HT-29 (cell line): ENCODE measurements around the gene BMAL1. TPM values are rescaled to one million over a fixed set of nuclear protein-coding genes. Genes with fewer than 3 reads are reported as not detected.

ENCODE experiments used
- DNase-seq: peaks from one replicate; pipeline ENCODE4 v3.0.0-alpha.2; 2015; ENCODE audit warnings: low spot score
- total RNA-seq: library from RNA; depleted of rRNA; stranded (reverse); fragments of >200 nt; shearing (Covaris generic); gene quantifications from 2 replicates; pipeline ENCODE4 v1.2.3, GENCODE V29; 2014

The BMAL1 gene
- total RNA-seq, 1 experiment from 2014 or later = 11.8 TPM

DNA sequence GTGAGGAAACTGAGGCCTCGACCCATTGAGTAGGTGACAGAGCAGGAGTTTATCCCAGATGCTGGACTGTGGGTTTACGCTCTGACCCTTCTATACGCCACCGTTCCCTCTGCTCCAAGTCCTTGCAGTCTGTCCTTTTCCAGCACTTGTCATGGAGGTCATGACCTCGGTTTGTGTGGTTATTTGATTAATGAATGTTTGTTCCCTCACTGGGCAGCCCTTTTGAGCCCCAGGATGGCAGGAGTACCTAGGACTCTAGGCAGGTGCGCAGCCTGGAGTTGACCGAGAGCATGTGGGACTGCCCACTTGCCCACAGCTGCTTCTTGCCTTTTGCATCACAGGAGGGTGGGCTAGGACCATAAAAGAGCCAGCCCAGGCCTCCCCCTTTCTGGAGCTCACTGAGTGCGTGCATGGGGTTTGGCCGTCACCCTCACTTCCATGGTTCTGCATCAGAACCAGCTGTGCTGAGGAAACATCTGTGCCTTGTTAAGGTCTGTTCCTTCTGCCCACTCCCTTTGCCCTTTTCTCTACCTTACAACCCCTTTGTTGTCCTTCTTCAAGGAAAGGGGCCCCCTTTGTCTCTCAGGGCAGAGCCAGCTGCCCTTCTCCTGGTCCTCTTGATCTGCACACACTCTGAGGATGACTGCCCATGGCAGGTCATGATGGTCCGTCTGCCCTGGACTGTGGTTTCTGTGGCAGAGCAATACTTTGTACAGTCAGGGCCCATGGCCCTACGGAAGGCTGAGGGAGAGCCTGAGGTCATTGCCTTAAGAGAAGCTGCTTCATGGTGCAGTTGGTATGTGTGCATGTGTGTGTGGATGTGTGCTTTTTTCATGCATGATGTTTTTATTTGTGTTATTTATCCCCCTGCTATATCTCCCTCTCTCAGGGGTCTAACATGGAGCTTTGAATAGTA lies 38.2 kb downstream of the BMAL1 start:
- DNase-seq = no peak

DNA sequence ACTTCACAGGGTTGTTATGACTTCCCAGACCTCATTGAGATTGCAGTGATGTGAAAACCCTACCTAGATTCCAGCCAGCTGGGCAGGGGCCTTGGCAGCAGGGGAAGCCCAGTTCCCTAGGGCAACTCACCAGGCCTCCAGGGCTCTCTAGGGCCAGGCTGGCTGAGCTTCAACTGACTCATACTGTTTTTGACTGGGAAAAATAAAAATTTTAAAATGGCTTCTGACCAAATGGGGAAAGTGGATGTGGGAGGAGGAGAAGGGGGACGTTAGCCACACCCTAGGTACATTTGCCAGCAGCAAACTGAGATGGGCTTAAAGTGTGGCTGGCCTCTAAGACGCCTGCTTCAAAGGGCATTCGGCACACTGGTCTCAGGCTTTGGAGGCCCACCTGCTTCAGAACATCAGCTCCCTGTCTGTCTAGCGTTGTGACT lies 39.0 kb downstream of the BMAL1 start:
- no peak for DNase-seq

- DNase-seq = no peak
These were observed 39.9 kb downstream of the BMAL1 start for GRCh38 chr11:13317293-13318080.

DNA sequence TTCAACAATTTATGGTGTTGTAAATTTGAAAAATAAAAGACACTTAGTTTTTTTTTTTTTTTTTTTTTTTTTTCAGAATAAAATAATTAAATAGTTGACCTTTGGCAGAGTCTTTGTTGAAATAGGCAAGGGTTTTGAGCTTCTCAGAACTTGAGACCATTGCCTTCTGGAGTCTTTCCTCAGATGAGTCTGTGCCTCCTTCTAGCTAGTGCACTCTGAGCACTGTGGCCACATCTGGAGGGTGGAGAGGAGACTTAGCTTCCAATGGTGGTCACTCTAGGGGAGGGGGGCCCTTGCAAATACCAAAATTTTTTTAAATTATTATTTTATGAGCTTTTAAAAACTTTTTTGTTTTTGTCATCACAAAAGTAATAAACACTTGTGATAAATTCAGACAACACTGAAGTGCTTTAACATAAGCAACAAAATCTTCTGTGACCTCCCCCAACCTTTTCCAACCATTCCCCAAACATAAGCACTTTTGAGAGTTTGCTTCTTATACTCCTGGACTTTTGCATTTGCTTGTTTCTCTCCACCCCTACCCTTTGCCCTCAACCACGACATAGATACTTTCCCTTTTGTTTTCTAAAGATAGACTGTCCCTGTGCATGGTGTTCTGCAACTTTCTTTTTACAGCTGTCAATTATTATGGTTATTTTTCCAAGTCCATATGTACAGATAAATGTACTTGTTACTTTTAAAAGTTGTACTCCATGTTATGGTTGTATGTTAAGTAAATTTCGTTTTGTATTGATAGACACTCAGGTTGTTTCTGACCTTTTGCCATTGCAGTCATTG lies 41.1 kb downstream of the BMAL1 start:
- DNase-seq = no peak

DNA sequence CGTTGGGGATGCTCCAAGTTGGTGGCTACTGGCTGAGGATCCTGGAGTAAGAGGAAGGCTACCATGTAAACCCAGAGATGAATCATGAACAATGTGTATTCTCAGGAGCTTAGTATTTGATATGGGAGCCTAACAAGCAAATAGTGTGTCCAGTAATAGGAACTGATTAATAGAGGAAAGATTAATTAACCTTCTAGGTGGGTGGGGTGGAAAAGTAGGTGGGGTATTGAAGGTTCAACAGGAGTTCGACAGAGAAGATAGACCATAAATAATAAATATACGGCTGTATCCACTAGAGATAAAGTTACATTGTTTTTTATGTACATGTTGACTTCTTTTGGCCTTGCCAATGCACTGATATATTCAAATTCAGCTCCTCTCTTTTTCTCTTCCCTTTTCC lies 43.1 kb downstream of the BMAL1 start:
- DNase-seq = no peak

DNA sequence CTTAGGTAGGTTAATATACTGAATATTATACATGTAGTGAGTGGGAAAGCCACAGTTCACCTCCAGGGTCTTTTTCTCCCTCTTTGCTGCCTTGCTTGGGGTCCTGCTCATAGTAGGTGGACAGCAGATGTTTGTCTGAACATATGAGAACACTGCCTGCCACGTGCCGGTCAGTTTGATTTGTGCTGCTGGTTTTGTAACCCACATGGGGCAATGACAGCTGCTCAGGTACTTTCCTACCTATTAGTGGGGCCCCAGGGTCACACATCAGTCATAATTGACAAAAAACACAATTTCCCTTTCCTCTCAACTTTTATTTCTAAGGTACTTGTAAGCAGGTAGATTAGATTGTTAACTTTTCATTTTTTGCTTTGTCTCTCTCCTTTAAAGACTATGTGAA lies 43.8 kb downstream of the BMAL1 start:
- no peak for DNase-seq

DNA sequence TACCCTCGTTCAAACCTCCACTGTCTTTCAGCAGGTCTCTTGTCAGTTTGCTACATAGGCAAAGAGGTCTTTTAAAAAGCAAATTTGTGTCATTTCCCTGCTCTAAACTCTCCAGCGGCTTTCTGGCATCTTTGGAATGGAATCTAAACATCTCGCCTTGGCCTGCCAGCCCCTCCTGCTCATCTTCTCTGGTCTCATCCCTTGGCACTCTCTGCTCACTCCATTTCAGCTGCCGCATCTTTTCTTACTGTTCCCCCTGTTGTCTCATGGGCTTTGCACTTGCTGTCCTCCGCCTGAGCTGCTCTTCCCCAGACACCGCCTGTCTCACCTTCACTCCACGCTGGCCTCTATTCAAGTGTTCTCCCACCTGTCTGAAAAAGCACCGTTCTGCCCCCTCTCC lies 46.6 kb downstream of the BMAL1 start:
- DNase-seq = no peak

DNA sequence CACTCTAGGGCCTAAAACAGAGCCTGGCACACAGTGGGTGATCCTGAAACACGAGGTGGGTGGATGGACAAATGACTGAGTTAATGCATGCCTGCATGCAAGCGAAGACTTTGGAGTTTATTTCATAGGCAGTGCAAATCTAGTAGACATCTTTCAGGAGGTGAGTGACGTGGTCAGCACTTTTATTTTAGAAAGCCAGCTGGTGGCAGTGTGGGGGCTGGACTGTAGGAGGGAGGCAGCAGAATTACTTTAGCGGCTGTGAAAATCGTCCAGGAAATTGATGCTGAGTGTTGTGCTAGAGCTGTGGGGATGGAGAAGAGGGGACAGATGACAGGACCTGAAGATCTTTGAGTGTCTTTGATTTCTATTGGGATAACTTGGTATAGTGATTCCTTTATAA lies 47.1 kb downstream of the BMAL1 start:
- DNase-seq = no peak

DNA sequence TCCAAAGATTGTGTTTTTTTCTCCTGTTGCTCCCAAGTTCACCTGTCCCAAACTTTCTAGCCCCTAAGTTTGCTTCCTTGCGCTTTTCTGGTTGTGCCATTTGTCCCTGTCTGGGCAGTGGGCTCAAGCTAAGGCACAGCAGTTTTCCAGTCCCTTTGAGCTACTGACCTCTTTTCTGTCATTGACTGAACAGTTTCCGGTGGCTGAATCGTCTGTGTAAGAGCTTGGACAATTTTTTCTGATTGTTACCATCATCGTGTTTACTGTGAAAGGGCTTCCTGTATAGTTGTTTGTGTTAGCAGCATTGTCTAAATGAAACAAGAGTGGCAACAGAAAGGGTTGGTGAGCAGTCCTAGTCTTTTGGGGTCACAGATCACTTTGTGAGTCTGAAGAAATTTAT lies 49.8 kb downstream of the BMAL1 start:
- no peak for DNase-seq

DNA sequence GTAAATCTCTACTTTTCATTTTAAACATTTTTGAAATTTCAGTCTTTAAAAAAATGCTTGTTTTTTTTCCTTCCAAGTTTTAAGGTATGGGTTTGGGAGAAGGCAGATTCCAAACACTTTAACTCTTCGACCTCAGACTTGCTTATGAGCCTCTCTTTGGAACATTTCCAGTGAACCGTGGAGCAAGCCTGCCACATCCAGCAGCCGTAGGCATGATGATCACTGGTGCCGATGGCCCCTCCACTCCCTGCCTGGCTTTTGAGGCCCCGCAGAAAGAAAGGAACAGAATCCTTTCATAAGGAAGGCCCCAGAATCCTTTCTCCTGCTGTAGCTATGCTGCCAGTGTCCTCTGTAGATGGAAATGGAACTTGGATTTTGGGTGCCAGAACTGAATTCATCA lies 50.7 kb downstream of the BMAL1 start:
- no peak for DNase-seq

DNA sequence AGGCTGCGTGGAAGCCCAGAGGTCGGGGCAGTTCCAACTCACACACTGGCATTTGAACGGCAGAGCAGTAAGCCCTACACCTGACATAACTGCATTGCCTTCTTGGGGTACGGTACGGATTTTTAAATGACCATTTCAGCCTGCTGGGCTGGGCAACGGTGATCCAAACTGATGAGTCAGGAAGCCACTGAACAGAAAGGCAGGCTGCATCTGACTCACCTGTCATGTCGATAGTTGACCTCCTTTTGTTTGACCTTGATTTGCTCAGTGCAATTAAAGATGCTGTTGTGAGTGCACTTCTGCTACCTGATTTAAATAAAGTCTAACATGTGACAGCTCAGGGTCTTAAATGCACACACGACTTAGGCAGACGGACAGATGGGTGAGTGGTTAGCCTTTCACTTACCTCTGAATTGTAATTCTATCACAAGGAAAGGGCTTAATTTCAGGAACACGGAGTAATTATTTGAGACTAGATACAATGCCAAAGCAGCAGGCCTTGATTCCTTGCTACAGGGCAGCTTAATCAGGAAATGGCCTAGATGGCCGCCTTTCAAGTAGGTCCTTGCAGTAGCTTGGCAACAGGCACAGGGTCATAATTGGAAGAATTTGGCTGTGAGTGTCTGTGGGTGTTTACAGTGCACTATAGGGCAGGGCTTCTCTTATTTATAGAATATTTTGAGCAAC lies 52.2 kb downstream of the BMAL1 start:
- no peak for DNase-seq

GRCh38 chr11:13332124-13332523 lies 54.5 kb downstream of the BMAL1 start:
- DNase-seq = no peak

DNA sequence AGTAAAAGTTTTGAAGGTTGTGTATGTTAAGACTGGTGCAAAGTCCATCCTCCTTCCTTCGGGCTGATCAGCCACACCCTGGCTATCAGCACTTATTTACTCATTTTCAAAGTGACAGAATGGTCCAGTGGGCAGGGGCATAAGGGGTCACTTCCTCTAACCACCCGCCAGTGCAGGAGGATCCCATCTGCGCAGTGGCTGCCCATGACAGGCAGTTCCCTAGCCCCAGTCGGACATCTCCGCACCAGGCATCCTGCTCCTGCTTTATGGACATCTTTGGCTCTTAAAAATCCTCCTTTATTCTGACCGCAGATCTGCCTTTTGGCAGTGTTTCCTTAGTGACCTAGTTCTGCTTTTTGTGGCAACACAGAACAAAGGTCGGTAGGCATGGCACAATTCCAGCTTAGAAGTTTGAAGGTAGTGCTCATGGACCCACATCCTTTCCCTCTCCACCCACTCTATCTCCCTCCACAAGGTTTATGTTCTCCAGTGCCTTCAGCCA lies 55.9 kb downstream of the BMAL1 start:
- peak; percentile 95 for DNase-seq

DNA sequence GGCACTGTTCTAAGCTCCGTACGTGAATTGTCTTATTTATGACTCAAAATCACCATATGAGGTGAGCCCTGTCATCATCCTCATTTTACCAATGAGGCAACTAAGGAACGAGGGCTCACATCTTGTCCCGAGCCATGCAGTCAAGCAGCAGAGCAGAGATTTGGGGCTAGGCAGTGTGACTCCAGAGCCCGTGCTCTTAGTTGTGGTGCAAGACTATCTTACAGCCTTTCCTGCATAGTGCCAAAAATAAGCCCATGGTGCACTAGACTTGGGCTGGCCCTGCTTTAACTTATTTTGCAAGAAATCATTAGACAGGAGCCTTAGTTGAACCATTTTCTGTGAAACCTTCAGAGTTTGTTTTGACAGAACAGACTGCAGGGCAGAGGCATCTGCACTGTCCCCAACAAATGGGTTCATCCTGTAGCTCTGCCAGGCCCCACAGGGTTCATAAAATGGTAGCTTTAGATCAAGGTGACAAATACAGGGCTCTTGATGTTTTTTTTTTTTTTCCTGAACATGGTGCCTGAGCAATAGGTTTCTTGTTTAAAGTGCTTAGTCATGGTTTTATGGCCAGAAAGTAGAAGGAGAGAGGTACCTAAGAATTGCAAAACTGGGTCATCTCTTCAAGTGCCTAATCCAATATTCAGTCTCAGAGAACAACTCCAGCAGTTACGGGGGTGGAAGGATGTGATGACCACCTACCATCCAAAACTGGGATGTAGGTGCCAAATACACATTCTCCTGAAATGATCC lies 56.6 kb downstream of the BMAL1 start:
- no peak for DNase-seq

GRCh38 chr11:13335319-13335718 lies 57.7 kb downstream of the BMAL1 start:
- DNase-seq = peak; percentile 89

DNA sequence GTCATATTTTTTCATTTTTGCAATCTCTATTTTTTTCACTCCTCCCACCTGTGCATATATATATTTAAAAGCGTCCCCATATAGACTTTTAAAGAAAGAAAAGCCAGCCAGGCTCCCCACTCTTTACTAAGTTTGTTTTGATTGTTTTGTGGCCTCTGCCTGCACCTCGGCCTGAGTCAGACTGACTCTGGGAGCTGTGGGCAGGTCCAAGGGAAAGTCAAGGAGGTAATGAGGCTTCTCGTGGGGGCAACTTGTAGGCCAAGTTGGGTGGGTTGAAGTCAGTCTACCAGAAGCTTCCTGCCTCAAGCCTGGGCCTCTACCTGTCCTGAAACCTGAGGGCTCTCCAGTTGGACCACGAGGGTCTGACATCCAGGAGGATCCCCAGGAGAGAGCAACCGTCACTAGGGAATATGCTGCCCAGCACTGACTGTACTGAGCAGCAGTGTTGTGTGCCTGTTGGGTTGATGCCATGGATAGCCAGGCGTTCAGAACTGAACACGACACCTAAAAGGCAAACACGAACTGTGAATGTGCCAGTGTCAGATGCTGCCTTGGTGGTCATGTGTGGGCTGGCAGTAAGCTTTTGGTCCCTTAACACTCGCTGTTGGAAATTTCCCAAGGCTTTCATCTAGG lies 58.8 kb downstream of the BMAL1 start:
- no peak for DNase-seq

- peak; percentile 55 for DNase-seq
These were observed 60.4 kb downstream of the BMAL1 start for GRCh38 chr11:13338019-13338426.

DNA sequence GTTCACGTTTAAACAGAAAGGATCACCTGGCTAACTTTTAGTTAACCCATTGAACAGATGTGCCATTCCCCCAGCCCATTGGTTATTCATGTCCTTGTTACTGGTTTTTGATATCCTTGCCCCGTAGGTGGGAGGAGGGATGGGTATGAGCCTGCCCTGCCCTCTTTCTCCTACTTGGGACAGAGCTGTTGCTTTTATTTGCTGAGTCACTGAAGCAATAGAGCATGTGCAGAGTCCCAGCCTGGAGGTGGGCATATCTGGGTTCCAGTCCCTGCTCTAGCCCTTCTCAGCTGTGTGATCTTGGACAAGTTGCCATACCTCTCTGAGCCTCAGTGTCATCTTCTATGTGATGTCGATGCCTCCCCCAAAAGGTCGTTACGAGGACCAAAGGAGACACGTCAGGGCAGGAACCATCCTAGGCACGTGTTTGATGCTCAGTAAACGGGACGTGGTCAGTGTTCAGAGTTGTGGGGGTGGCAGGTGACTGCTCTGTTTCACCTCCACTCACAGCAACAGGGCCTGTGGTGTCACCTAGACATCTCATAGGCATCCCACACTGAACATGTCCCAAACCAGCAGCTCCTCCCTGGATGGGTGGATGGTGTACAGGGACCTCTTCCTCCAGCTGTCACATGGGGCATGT lies 61.0 kb downstream of the BMAL1 start:
- DNase-seq = peak; percentile 54
